NOMO-1 treated with DMSO at 0.1 percent for 48 hours (cell line): ENCODE data around the gene TRAF1.

Experiments
- DNase-seq: peaks from one replicate; lab custom pipeline; 2025; ENCODE audit not compliant: unreplicated experiment; lab: John Stamatoyannopoulos, UW

Gene TRAF1

DNA sequence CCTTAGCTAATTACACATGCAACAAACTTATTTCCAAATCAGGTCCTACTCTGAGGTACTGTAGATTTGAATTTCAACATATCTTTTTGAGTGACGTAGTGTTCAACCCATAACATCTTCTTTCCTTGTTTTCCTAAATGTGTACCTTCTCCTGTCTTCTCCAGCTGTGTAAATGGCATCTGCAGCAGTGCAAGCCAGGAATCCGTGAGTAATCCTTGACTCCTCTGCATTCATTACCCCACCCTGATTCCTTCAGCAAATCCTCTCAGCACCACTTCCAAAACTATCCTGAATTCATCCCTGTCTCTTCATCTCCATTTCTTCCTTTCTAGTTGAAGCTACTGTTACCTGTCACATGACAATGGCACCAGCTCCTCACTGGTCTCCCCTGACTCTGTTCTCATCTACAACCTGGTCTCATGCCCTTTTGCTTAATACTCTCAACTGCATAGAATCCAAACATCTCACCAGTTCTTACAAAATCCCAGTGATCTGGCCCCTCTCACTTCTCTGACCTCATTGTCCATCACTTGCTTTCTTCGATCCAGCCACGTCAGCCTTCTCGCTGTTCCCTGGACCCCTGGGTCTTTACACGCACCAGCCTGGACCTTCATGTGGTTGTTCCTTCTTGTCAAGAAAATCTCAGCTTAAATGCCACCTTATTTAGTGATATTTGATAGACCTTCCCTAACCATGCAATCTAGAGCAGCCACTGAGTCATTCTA is 14.6 kb upstream of the TRAF1 start:
- DNase-seq = no peak

DNA sequence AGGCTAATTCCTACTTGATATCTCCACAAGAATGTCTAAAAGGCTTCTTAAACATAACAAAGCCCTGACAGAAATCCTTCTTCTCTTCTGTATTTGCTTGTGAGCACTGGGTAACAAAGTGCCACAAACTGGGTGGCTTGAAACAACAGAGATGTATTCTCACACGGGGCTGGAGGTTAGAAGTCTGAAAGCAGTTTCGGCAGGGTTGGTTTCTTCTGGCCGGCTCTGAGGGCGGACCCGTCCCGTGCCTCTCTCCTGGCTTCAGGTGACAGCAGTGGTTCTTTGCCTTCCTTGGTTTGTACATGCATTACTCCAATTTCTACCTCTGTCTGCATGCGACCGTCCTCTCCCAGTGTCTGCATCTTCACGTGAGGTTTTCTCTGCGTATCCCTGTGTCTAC is 14.0 kb upstream of the TRAF1 start:
- DNase-seq = no peak

- DNase-seq = no peak
These were observed 12.3 kb upstream of the TRAF1 start for GRCh38 chr9:120938851-120939250.

- DNase-seq = no peak
These were observed 11.0 kb upstream of the TRAF1 start for GRCh38 chr9:120937596-120937995.

DNA sequence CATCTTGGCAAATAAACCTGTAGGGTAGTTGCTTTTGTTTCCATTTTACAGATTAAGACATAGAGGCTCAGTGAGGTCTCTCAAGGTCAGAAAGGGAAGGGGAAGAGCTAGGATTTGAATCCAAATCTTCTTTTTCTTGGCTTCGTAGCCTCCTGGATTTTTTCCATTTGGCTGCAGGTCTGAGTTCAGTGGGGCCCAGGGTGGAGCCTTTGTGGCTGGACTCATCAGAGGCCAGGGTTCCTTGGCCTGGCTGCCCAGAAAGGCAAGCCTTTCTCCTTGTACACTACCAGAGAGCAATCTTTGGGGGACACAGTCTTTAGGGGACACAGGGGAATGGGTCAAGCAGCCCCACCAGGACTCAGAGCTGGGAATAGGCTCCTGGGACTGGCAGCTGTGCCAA is 10.5 kb upstream of the TRAF1 start:
- DNase-seq = no peak

- no peak for DNase-seq
These were observed 10.1 kb upstream of the TRAF1 start for GRCh38 chr9:120936764-120937122.

GRCh38 chr9:120936011-120936763 is 9.6 kb upstream of the TRAF1 start:
- DNase-seq = peak; percentile 67

- peak; percentile 59 for DNase-seq
These were observed 8.8 kb upstream of the TRAF1 start for GRCh38 chr9:120935383-120935857.

- DNase-seq = peak; percentile 80
These were observed 7.7 kb upstream of the TRAF1 start for GRCh38 chr9:120934281-120934680.

GRCh38 chr9:120933310-120934055 is 6.9 kb upstream of the TRAF1 start:
- DNase-seq = no peak

- DNase-seq = no peak
These were observed 5.7 kb upstream of the TRAF1 start for GRCh38 chr9:120932086-120932823.

GRCh38 chr9:120931231-120932085 is 4.9 kb upstream of the TRAF1 start:
- DNase-seq = peak; percentile 59

- no peak for DNase-seq
These were observed 2.7 kb upstream of the TRAF1 start for GRCh38 chr9:120929229-120929791.

GRCh38 chr9:120928483-120929228 is 2.1 kb upstream of the TRAF1 start:
- DNase-seq = peak; percentile 35

- DNase-seq = no peak
These were observed 1.5 kb upstream of the TRAF1 start for GRCh38 chr9:120928015-120928482.

- DNase-seq = no peak
These were observed 846 bp upstream of the TRAF1 start for GRCh38 chr9:120927269-120928014.

DNA sequence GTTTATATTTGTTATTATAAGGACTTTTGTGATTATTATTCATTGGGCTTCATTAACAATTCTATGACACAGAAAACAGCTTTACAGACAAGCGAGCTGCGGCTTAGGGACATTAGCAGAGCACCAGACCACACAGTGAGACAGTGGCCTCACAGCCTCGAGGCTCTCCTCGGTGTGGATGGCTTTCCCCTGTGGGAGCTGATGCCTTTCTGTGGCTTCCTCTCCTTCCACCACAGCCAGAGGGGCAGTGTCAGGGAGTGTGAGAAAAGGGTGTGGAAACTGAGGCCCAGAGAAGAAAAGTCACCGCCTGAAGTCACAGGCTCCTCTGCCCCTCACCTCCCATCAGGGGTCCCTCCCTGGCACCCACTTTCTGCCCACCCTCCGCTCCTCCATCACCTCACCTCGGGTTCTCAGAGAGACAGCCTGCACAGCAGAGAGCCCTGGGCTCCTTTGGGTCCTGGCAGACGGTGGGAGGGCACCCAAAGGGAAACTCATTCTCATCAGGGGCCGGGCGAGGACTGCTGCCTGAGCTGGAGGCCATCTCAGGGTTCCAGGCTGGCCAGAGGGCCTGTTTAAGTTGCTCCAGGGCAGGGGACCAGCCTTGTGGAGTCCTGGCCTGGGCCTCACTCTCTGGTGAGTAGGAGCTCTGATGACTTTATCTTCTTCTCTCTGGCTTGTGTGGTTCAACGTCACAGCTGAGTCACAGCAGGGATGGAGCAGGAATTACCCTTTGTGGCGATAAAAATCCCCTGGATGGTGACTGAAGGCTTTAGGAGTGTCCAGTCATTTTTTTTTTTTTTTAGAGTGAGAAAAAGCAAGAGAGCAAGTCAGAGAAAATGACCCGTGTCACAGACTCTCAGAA is 830 bp downstream of the TRAF1 start:
- DNase-seq = no peak
